GM12878 (cell line): ENCODE data around the gene KRTAP24-1.

Experiments used
- CTCF ChIP-seq, 3 experiments: IDR thresholded peaks in 2 of 3; conservative IDR thresholded peaks in 1 of 3; 2 replicates each; pipeline ENCODE4 v1.5.1; 2011; ENCODE audit warnings: low read depth in 3 of 3, low read length in 3 of 3, mild to moderate bottlenecking in 3 of 3, control low read depth in 2 of 3, moderate library complexity in 2 of 3, inconsistent platforms in 1 of 3, mixed read lengths in 1 of 3; ENCODE audit not compliant: control insufficient read depth in 2 of 3, insufficient read depth in 1 of 3; ENCODE audit errors: extremely low read depth in 1 of 3
- EGR1 ChIP-seq, 2 experiments: IDR thresholded peaks; 1 replicate in 1 of 2; 2 replicates in 1 of 2; pipeline ENCODE4 v1.6.1; 2011 to 2012; ENCODE audit warnings: low read depth in 2 of 2, low read length in 2 of 2, borderline replicate concordance in 1 of 2, mild to moderate bottlenecking in 1 of 2, moderate library complexity in 1 of 2
- FOS ChIP-seq: IDR thresholded peaks from 3 replicates; pipeline ENCODE4 v1.6.1; 2011; ENCODE audit warnings: borderline replicate concordance; ENCODE audit not compliant: insufficient read length; ENCODE audit errors: extremely low read depth
- MTA2 ChIP-seq: fragments of 450-650 bp; IDR thresholded peaks from 2 replicates; pipeline ENCODE4 v1.6.1; 2016; ENCODE audit warnings: low read depth, mild to moderate bottlenecking, moderate library complexity
- NR2C2 ChIP-seq: IDR thresholded peaks from 2 replicates; pipeline ENCODE4 v1.6.1; 2011; ENCODE audit warnings: borderline replicate concordance, low read depth; ENCODE audit not compliant: control insufficient read depth, insufficient read length
- POLR2A ChIP-seq: IDR thresholded peaks from 2 replicates; pipeline ENCODE4 v1.6.1; 2011; ENCODE audit warnings: low read depth, mild to moderate bottlenecking, low read length
- RFX5 ChIP-seq: IDR thresholded peaks from 2 replicates; pipeline ENCODE4 v1.6.1; 2011; ENCODE audit warnings: low read depth, low read length, improper control_type of control experiment
- SKIL ChIP-seq: fragments of 450-650 bp; IDR thresholded peaks from 2 replicates; pipeline ENCODE4 v1.6.1; 2017; ENCODE audit warnings: mild to moderate bottlenecking, low read depth, inconsistent platforms; ENCODE audit not compliant: poor library complexity, severe bottlenecking
- TF ChIP-seq, protein P1 (sequence below): IDR thresholded peaks from 2 replicates; pipeline ENCODE4 v1.6.1; 2012; ENCODE audit warnings: low read length, inconsistent platforms
- TF ChIP-seq, protein P2 (sequence below): fragments of 450-650 bp; IDR thresholded peaks from 2 replicates; pipeline ENCODE4 v1.6.1; 2018; ENCODE audit warnings: borderline replicate concordance, mild to moderate bottlenecking; ENCODE audit not compliant: partially characterized antibody
- TF ChIP-seq, protein P3 (sequence below): fragments of 450-650 bp; IDR thresholded peaks from 2 replicates; pipeline ENCODE4 v1.6.1; 2017; ENCODE audit warnings: mild to moderate bottlenecking

DNA sequence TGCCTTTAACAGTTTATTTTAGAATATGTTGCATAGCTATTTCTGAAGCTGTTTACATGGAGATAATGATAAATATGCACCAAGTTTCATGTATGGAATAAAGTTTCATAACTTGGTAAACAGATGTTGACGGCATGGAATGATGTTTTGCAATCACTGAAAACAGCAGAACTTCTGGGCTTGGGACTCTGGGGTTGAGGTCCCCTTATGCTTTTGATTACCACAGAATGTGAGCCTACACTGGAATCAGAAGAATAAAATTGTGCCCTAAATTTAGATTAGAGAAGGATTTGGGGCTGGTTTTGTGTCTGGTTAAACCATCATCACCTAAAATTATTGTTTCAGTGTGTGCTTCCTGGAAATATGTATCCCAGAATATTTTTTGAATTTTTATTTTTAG is 11.1 kb downstream of the KRTAP24-1 start:
- TF ChIP-seq EGR1 (IDR thresholded peaks at IDR 0.05; ENCODE audit: borderline replicate concordance in 1 of 2, low read depth in 2 of 2, low read length in 2 of 2) (no peak), CTCF (IDR thresholded peaks at IDR 0.05 in 2 of 3, conservative IDR thresholded peaks at IDR 0.05 in 1 of 3; ENCODE audit: control insufficient read depth in 2 of 3, extremely low read depth in 1 of 3, insufficient read depth in 1 of 3, low read depth in 3 of 3, low read length in 3 of 3) (no peak), MTA2 (no peak), NR2C2 (no peak), POLR2A (no peak), RFX5 (no peak), SKIL (no peak), FOS (no peak)
- TF ChIP-seq, protein P1, sequence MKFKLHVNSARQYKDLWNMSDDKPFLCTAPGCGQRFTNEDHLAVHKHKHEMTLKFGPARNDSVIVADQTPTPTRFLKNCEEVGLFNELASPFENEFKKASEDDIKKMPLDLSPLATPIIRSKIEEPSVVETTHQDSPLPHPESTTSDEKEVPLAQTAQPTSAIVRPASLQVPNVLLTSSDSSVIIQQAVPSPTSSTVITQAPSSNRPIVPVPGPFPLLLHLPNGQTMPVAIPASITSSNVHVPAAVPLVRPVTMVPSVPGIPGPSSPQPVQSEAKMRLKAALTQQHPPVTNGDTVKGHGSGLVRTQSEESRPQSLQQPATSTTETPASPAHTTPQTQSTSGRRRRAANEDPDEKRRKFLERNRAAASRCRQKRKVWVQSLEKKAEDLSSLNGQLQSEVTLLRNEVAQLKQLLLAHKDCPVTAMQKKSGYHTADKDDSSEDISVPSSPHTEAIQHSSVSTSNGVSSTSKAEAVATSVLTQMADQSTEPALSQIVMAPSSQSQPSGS = no peak
- TF ChIP-seq, protein P2, sequence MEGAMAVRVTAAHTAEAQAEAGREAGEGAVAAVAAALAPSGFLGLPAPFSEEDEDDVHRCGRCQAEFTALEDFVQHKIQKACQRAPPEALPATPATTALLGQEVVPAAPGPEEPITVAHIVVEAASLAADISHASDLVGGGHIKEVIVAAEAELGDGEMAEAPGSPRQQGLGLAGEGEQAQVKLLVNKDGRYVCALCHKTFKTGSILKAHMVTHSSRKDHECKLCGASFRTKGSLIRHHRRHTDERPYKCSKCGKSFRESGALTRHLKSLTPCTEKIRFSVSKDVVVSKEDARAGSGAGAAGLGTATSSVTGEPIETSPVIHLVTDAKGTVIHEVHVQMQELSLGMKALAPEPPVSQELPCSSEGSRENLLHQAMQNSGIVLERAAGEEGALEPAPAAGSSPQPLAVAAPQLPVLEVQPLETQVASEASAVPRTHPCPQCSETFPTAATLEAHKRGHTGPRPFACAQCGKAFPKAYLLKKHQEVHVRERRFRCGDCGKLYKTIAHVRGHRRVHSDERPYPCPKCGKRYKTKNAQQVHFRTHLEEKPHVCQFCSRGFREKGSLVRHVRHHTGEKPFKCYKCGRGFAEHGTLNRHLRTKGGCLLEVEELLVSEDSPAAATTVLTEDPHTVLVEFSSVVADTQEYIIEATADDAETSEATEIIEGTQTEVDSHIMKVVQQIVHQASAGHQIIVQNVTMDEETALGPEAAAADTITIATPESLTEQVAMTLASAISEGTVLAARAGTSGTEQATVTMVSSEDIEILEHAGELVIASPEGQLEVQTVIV = no peak
- TF ChIP-seq, protein P3, sequence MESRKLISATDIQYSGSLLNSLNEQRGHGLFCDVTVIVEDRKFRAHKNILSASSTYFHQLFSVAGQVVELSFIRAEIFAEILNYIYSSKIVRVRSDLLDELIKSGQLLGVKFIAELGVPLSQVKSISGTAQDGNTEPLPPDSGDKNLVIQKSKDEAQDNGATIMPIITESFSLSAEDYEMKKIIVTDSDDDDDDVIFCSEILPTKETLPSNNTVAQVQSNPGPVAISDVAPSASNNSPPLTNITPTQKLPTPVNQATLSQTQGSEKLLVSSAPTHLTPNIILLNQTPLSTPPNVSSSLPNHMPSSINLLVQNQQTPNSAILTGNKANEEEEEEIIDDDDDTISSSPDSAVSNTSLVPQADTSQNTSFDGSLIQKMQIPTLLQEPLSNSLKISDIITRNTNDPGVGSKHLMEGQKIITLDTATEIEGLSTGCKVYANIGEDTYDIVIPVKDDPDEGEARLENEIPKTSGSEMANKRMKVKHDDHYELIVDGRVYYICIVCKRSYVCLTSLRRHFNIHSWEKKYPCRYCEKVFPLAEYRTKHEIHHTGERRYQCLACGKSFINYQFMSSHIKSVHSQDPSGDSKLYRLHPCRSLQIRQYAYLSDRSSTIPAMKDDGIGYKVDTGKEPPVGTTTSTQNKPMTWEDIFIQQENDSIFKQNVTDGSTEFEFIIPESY = no peak
